NOMO-1 (cell line): Measurements from ENCODE around the gene SESN1.

Experiments
- DNase-seq, 2 experiments: peaks; one replicate each; lab custom pipeline; 2025; ENCODE audit not compliant: unreplicated experiment in 2 of 2; lab: John Stamatoyannopoulos, UW

The SESN1 gene

GRCh38 chr6:108944707-108945680 is 149.7 kb downstream of the SESN1 start:
- DNase-seq, result no peak

- DNase-seq, result no peak
Measured at GRCh38 chr6:108944071-108944470, 150.6 kb downstream of the SESN1 start.

- DNase-seq, result no peak
Measured at GRCh38 chr6:108942556-108943492, 151.8 kb downstream of the SESN1 start.

GRCh38 chr6:108941859-108942258 is 152.8 kb downstream of the SESN1 start:
- no peak for DNase-seq

GRCh38 chr6:108941281-108941680 is 153.4 kb downstream of the SESN1 start:
- no peak for DNase-seq

- DNase-seq, result no peak
Measured at GRCh38 chr6:108940741-108941140, 153.9 kb downstream of the SESN1 start.

- DNase-seq, result no peak
Measured at GRCh38 chr6:108937170-108937569, 157.5 kb downstream of the SESN1 start.
